GM19463 (cell line): ENCODE results near the gene UBE2D2.
A peak's percentile ranks its signal among the peaks of the same experiment; 100 is the strongest.
"Not testable (repeated sequence)": the region's sequence is repeated elsewhere in the genome, so short reads cannot be mapped to it uniquely, and the experiment has no call there.

ENCODE experiments used
- ATAC-seq: cut with Tn5 transposase; IDR thresholded peaks from one replicate; pipeline ENCODE4 v1.9.1; 2021; ENCODE audit warnings: mild to moderate bottlenecking, moderate library complexity; ENCODE audit not compliant: unreplicated experiment

Gene UBE2D2

DNA sequence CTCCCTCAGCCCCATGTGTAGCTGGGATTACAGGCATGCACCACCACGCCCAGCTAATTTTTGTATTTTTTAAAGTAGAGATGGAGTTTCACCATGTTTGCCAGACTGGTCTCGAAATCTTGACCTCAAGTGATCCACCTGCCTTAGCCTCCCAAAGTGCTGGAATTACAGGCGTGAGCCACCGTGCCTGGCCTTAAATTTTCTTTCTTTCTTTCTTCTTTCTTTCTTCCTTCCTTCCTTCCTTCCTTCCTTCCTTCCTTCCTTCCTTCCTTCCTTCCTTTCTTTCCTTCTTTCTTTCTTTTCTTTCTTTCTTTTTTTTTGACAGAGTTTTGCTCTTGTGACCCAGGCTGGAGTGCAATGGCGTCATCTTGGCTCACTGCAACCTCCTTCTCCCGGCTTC is 14.5 kb upstream of the UBE2D2 start:
- not testable (repeated sequence) for ATAC-seq

DNA sequence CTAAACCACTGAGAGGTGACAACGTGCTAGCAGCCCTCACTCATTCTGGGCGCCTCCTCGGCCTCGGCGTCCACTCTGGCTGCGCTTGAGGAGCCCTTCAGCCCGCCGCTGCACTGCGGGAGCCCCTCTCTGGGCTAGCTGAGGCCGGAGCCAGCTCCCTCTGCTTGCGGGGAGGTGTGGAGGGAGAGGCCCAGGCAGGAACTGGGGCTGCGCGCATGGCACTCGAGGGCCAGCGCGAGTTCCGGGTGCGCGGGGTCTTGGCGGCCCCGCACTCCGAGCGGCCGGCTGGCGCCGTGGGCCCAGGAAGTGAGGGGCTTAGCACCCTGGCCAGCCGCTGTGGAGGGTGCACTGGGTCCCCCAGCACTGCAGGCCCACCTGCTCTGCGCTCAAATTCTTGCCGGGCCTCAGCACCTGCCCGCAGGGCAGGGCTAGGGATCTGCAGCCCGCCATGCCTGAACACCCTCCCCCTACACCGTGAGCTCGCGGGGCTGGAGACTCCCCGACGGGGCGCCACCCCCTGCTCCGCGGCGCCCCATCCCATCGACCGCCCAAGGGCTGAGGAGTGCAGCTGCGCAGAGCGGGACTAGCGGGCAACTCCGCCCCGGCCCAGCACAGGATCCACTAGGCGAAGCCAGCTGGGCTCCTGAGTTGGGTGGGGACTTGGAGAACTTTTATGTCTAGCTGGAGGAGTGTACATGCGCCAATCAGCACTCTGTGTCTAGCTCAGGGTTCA is 11.8 kb upstream of the UBE2D2 start:
- ATAC-seq, result no peak

DNA sequence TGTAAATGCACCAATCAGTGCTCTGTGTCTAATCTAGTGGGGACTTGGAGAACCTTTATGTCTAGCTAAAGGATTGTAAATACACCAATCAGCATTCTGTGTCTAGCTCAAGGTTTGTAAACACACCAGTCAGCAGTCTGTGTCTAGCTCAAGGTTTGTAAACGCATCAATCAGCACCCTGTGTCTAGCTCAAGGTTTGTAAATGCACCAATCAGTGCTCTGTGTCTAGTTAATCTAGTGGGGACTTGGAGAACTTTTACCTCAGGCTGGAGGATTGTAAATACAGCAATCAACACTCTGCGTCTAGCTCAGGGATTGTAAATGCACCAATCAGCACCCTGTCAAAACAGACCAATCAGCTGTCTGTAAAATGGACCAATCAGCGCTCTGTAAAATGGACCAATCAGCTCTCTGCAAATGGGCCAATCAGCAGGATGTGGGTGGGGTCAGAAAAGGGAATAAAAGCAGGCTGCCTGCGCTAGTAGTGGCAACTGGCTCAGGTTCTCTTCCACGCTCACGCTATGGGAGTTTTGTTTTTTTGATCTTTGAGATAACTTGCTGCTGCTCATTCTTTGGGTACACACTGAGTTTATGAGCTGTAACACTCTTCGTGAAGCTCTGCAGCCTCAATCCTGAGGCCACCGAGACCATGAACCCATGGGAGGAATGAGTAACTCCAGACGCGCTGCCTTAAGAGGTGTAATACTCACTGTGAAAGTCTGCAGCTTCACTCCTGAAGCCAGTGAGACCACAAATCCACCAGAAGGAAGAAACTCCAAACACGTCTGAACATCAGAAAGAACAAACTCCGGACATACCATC is 10.9 kb upstream of the UBE2D2 start:
- ATAC-seq, result not testable (repeated sequence)

DNA sequence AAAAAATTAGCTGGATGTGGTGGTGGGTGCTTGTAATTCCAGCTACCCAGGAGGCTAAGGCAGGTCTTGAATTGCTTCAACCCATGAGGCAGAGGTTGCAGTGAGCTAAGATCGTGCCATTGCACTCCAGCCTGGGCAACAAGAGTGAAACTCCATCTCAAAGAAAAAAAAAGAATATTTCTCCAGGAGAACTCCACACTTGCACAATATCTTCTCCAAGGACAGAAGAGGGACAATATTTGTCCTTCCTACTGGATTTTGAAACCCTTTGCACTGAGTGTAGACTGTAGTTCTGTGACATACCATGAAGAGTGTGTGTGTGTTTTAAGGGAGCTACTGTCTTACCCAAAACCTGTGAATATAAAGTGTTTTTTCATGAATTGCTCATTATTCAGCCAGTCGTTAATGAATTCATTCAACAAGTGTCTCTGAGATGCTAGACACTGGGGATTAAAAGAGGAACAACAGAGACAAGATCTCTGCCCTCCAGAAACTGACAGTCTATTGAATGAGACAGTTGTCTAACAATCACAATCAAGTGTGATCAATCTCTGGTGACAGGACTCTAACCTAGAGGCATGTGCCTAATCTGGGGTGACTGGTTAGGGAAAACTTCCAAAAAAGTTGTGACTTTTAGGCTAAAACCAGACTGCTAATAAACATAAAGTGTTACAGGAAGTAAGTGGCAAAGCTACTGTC is 9.8 kb upstream of the UBE2D2 start:
- no peak for ATAC-seq

DNA sequence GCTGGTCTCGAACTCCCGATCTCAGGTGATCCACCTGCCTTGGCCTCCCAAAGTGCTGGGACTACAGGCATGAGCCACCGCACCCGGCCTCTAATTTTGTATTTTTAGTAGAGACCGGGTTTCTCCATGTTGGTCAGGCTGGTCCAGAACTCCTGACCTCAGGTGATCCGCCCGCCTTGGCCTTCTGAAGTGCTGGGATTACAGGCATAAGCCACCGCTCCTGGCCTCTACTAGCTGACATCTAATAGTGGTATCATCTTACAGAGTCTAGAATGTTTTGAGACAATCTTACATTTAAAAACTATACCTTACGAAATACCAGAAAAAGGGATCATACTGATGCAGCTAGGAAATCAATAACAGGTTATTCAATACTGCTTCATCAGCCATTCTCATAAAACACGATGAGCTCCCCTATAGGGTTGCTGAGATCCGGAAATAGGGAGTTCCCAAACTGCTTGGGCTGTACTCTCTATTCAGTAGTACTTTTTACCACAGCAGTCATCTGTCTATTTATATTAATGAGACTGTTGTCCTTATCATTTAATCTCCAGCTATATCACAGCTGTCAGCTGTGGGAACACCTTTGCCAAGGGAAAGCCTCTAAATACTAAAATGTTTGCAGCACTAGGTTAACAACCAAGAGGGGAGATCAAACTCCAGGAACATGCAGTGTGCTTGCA is 8.1 kb upstream of the UBE2D2 start:
- no peak for ATAC-seq

DNA sequence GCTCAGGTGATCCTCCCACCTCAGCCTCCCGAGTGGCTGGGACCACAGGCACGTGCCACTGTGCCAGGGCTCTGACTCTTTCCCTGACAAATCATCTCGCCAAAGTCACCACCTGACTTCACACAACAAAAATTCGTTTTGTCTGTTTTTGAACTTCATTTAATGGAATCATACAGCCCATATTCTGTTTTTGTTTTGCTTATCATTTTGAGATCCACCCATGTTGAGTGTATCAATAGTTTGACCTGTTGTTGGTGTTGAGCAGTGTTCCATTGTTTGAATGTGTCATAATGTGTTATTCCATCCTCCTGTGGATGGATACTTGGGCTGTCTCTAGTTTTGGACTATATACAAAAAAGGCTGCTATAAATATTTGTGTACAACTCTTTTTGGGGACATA is 6.9 kb upstream of the UBE2D2 start:
- no peak for ATAC-seq

DNA sequence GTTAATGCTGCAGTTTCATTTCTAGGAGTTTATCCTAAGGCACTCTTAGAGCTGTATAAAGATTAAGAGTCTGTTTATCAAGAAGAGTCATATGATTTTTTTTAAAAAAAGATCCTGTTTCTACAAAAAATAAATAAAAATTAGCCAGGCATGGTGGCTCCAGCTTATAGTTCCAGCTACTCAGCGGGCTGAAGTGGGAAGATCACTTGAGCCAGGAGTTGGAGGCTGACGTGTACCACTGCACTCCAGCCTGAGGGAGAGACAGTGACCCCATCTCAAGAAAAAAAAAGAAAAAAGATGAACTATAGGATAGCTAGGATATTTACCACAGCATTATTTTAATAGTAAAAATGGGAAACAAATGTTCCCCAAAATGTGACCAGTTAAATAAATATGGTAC is 3.3 kb upstream of the UBE2D2 start:
- ATAC-seq, result no peak

DNA sequence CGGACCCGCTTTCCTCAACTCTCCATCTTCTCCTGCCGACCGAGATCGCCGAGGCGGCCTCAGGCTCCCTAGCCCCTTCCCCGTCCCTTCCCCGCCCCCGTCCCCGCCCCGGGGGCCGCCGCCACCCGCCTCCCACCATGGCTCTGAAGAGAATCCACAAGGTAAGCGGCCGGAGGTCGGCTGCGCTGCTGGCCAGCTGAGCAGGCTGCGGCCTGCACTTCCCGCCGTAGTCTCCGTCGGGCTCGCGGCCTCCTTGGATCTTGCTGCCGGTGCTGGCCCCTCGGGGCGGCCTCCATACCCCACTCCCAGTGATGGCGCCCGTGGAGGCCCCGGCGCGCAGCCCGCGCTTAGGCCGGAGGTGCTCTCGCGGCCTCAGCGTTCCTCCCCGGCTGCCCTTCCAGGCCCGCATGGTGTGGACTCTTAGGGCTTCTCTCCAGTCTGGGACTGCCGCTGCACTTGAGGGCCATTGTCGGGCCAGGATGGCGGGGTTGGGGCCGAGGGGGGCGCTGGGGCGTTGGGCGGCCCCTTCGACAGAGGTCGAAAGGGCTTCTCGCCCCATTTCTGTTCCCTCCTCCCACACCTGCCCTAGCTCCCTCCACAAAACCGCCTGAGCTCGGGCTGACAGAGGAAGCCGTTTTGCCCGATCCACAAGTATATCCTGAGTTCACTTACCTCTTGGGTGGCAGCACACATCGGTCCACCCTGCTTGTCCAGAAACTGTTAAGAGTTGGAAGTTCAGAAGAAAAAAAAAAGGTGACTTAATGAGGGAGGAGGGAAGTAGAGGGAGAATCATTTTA is 714 bp downstream of the UBE2D2 start:
- peak; percentile 11 for ATAC-seq

DNA sequence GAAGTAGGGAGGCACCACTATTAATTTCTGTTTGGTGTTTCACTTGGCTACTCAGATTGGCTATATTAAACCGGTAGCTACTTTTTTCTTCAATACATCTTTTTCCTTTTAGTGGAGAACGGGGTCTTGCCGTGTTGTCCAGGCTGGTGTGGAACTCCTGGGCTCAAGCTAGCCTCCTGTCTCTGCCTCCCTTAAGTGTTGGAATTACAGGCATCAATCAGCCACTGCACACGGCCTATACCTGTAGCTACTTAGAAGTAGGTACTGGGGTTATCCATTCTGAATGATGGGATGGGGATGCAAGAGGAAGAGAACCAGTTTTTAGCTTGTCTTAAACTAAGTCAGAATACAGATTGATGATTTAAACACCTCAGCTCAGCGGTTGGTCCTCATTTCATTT is 1.7 kb downstream of the UBE2D2 start:
- ATAC-seq, result no peak

DNA sequence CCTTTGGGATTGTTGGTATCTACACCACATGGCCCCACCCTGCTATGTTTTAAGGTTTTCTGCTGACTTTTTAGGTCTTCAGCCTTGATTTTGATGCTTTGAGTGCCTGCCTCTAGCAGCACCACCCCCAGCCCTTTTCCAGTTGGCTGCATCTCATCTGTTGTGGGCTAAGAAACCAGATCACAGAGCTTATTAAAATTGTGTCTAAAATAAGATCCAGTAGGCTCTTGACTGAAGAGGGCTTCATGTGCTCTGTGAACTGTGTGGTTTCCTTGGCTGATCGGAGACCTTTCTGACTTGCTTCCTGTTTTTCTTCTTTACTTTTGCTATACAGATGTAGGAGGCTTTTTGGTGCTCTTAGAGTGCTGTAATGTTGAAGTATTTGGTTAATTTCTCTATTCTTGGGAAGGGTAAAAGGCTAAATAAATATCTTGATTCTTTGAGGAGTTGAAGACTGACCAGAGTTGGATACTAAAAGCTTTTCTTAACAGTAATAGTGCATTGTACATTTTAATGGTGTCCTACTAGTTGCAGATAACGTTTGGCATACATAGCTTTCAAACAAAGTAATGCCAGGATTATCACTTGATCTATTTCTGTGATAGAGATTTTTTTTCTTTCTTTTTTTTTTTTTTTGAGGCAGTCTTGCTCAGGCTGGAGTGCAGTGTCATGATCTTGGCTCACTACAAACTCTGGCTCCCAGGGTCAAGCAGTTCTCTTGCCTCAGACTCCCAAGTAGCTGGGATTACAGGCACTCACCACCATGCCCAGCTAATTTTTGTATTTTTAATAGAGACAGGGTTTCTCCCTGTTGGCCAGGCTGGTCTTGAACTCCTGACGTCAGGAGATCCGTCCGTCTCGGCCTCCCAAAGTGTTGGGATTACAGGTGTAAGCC is 4.5 kb downstream of the UBE2D2 start:
- ATAC-seq, result peak; percentile 26

DNA sequence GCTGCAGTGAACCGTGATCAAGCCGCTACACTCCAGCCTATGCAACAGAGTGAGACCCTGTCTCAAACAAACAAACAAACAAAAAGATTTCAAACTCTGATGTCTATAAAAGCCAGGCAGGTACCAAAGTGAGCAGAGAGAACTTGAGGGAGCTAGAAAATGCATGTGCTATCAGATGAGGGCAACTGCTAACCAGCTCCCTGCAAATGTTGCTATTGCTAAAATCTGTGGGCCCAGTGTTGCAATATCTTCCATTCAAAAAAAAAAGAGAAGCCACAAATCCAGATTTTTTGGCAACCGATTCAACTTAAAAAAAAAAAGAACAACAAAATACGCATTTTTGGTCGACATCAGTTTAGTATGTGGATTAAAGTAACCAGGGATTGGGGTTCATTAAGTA is 5.5 kb downstream of the UBE2D2 start:
- ATAC-seq, result no peak

DNA sequence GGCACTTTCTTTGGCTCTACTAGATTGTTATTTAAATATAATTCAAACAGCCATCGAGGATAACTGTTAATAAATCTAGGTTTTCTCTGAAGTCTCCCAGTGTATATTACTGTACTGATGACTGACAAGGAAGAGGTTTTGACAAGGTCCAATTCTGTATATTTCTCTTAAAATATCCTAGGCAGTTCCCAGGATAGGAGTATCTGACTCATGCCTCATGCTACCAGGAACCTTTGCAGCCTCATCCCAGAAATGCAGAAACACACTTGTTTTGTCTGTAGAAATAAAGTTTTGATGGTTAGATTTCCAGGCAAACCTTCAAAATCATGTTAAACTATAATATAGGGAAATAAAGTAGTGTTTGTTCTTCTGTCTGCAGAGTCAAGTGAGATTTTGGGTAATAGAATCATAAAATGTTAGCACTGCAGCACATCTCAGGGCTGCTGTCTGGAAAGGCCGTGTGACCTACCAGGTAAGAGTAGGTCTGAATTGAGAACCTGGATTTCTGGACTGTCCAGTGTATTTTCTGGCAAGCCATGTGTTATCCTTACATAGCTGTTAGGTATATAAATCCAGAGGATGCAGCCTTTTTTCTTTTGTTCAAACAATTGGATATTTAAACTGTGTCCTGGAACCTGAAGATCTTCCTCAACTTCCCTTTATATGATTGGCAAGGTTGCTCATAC is 8.3 kb downstream of the UBE2D2 start:
- ATAC-seq, result no peak

DNA sequence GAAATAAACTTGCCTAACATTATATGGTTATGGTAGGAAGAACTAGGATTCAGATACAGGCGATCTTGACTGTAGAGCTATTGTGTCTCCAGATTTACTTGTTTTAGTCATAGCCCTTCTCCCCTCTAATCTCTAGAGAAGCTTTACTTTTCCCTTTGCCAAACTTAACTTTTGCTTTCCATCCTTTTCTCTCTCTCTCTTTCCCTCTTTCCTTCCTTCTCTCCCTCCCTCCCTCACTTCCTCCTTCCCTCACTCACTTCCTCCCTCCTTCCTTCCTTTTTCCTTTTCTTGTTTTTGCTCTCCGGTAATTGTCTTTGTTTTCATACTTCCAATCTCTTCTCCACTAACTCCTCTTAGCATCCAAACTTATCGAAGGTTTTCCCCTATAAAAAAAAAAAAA is 10.4 kb downstream of the UBE2D2 start:
- no peak for ATAC-seq

DNA sequence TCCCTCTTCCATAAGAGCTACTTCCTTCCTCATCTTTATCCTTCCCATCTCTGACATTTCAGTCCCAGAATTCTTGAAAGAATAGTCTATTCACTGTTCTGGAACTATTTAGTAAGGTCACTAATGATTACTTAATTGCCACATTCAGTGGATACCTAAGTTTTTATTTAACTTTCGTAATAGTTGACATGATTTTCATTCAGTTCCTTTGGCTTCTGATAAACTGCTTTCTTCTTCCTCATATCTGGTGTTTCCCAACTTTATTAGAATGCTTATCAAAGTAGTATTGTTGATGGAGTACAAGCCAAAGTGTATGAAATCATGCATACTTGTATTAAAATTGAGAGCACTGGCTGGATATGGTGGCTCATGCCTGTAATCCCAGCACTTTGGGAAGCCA is 10.8 kb downstream of the UBE2D2 start:
- ATAC-seq, result no peak

DNA sequence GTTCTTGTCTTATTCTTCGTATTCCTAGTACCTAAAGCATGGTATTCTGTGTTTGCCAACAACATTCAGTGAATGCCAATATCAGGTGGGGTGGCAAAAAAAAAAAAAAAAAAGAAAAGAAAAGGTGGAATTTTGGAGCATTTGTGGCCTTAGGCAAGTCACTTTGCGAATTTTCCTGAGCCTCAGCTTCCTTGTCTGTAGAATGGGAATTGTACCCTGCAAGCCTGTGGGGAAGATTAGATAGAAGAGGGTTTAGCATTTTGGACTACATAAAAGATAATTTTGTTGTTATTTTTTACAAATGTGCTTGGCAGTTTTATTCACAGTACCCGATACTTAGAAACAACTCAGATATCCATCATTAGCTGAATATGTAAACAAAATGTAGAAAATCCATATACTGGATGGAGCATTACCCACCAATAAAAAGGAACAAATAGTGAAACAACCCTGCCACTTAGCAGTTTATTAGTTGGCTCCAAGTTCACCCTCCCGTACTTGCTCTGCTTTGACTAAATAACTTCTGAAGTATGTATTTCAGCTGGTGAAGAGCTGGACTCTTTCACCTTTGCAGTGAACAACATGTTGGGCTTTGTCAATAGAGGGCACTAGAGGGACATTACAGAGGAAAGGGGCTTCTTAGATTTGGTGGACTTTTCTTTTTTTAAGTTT is 13.6 kb downstream of the UBE2D2 start:
- ATAC-seq, result no peak

DNA sequence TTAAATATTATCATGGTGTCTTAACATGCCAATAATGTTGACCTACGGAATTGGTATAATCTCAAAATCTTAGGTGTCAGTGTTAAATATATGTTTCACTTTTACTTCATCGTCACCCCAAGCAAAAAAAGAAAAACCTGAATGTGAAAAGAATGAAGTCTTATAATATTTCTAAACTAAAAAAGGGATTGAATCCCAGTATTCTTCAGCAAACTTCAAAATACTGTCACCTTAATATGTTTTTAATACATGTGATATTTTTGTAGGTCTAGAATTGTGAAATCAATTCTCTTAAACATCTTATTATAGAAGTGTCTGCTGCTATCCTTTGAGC is 14.1 kb downstream of the UBE2D2 start:
- no peak for ATAC-seq

DNA sequence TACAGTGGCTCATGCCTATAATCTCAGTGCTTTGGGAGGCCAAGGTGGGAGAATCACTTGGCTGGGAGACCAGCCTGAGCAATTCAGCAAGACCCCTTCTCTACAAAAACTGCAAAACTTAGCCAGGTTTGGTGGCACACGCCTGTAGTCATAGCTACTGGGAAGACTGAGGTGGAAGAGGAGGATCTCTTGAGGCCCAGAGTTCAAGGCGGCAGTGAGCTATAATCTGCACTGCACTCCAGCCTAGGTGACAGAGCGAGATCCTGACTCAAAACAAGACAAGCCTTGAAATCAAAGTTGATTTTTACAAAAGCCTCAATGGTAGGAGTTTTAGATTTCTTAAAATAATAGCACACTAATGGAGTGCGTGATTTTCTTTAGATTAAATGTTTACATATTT is 14.6 kb downstream of the UBE2D2 start:
- ATAC-seq, result no peak

DNA sequence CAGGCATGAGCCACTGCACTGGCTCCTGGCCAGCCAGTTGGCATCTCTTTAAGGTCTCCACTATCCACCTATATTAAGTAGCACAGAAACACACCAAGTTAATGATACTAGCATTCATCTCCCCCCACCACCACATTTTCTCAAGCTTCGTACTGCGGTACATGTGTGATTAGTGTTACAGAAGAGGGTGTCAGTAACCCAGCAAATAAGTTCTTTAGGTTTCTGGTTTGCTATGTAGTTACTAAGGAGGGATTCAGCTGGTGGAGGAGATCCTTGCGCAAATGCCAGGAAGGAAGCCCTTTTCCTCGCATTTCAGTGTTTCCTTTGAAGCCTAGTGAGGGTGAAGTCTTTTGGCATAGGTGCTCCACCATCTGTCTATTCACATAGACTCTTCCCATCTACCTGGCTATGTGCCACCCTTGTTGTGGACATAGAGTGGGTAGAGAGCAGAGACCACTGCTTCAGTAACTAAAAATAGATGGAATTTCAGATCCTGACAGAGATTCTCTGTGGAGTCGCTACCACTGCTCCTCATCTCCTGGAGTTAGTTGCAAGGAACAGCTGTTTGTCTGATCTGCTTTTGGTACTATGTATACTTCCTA is 16.7 kb downstream of the UBE2D2 start:
- ATAC-seq, result no peak
